PC-9 (cell line): ENCODE measurements around the gene WDR3. TPM values are rescaled to one million over a fixed set of nuclear protein-coding genes. Genes with fewer than 3 reads are reported as not detected.

ENCODE experiments used
- BruUV-seq: library from RNA; stranded (reverse); fragments of 400-500 nt; replicated peaks from 2 replicates; lab custom pipeline; 2021; lab: Mats Ljungman, UMichigan
- CTCF ChIA-PET: fragments of 300-600 bp; sonication (Branson Sonifier 250); formaldehyde crosslinking; loops from one replicate; lab custom pipeline; 2022; ENCODE audit warnings: antibody characterized with exemption; lab: Charles Lee
- POLR2A ChIA-PET: fragments of 300-600 bp; sonication (Branson Sonifier 250); formaldehyde crosslinking; loops from one replicate; lab custom pipeline; 2022; ENCODE audit warnings: antibody characterized with exemption; ENCODE audit not compliant: unreplicated experiment; lab: Charles Lee
- DNase-seq, 2 experiments: peaks; one replicate each; pipeline versions ENCODE4 v3.0.0 to v3.0.0-alpha.2; 2015 to 2022; ENCODE audit warnings: mixed read lengths in 1 of 2
- H2AFZ ChIP-seq: fragments of 200-600 bp; sonication (generic); 2 replicates; pipeline ENCODE4 v1.8.1; 2017; ENCODE audit warnings: antibody characterized with exemption
- H3F3A ChIP-seq: fragments of 200-600 bp; sonication (generic); 2 replicates; pipeline ENCODE4 v1.8.1; 2017; ENCODE audit warnings: antibody characterized with exemption, mild to moderate bottlenecking, low read depth; ENCODE audit not compliant: insufficient read depth
- H3K27ac ChIP-seq: fragments of 200-600 bp; sonication (generic); 2 replicates; pipeline ENCODE4 v1.6.1; 2016; ENCODE audit warnings: mixed run types
- H3K27me3 ChIP-seq: fragments of 200-600 bp; sonication (generic); 2 replicates; pipeline ENCODE4 v1.6.1; 2016; ENCODE audit warnings: low read depth, mixed run types; ENCODE audit not compliant: insufficient read depth
- H3K36me3 ChIP-seq: fragments of 200-600 bp; sonication (generic); 2 replicates; pipeline ENCODE4 v1.6.1; 2016; ENCODE audit warnings: low read depth, mixed run types
- H3K4me1 ChIP-seq: fragments of 200-600 bp; sonication (generic); replicated peaks from 2 replicates; pipeline ENCODE4 v1.6.1; 2016; ENCODE audit warnings: mixed run types; ENCODE audit not compliant: insufficient read depth
- H3K4me2 ChIP-seq: fragments of 200-600 bp; sonication (generic); 2 replicates; pipeline ENCODE4 v1.6.1; 2017; ENCODE audit warnings: mixed run types
- H3K4me3 ChIP-seq: fragments of 200-600 bp; sonication (generic); 2 replicates; pipeline ENCODE4 v1.6.1; 2016; ENCODE audit warnings: mixed run types
- H3K79me2 ChIP-seq: fragments of 200-600 bp; sonication (generic); 2 replicates; pipeline ENCODE4 v1.6.1; 2017; ENCODE audit warnings: low read depth, mixed run types
- H3K9me2 ChIP-seq: fragments of 200-600 bp; sonication (generic); 2 replicates; pipeline ENCODE4 v1.8.1; 2017; ENCODE audit warnings: mild to moderate bottlenecking; ENCODE audit not compliant: insufficient read depth
- H3K9me3 ChIP-seq: fragments of 200-600 bp; sonication (generic); 2 replicates; pipeline ENCODE4 v1.8.1; 2016; ENCODE audit warnings: low read depth; ENCODE audit not compliant: insufficient read depth
- H4K20me1 ChIP-seq: fragments of 200-600 bp; sonication (generic); 2 replicates; pipeline ENCODE4 v1.8.1; 2017; ENCODE audit not compliant: insufficient read depth
- CTCF ChIP-seq: fragments of 200-600 bp; sonication (generic); conservative IDR thresholded peaks from 2 replicates; pipeline ENCODE4 v1.6.1; 2017; ENCODE audit warnings: mixed run types, antibody characterized with exemption, mild to moderate bottlenecking, moderate library complexity
- EZH2 ChIP-seq: fragments of 200-600 bp; sonication (generic); IDR thresholded peaks from 2 replicates; pipeline ENCODE4 v1.8.0; 2017; ENCODE audit warnings: antibody characterized with exemption, low read depth
- intact Hi-C: fragments of 100-400 bp; cut with micrococcal nuclease; formaldehyde crosslinking; loops from one replicate; pipeline ENCODE4 v1.10.0; 2022; ENCODE audit not compliant: unreplicated experiment
- total RNA-seq: library from RNA; stranded (reverse); gene quantifications from 2 replicates; pipeline ENCODE4 v1.2.3, GENCODE V29; 2021

The WDR3 gene
- total RNA-seq, 1 experiment from 2014 or later = 38.3 TPM

- H3F3A ChIP-seq = peaks cover 11% of the 10 kb centered on the region; the same call in 1 of the 2 replicates
- TF ChIP-seq CTCF = no peak
- no peak for TF ChIP-seq EZH2
- intact Hi-C loops = no loop called here
- no peaks in the 10 kb centered on the region for H3K27me3 ChIP-seq
- no peak overlapping the region for H3K4me3 ChIP-seq
- DNase-seq = no peak
- no peak overlapping the region for H3K4me2 ChIP-seq
- no peaks in the 10 kb centered on the region for H3K9me2 ChIP-seq
- no peaks in the 10 kb centered on the region for H3K9me3 ChIP-seq
- BruUV-seq = no TSS peak
- no peaks in the 10 kb centered on the region for H4K20me1 ChIP-seq
- ChIA-PET CTCF (no interaction called here), POLR2A (no interaction called here)
- H2AFZ ChIP-seq = no peak overlapping the region
- no peaks in the 10 kb centered on the region for H3K79me2 ChIP-seq
- H3K27ac ChIP-seq = no peak overlapping the region
- H3K4me1 ChIP-seq = no peaks in the 10 kb centered on the region
- H3K36me3 ChIP-seq = peaks cover 36% of the 10 kb centered on the region
These were observed 29.7 kb upstream of the WDR3 start for GRCh38 chr1:117899801-117900200.

- ChIA-PET CTCF (no interaction called here), POLR2A (no interaction called here)
- H3K27me3 ChIP-seq = no peaks in the 10 kb centered on the region
- H2AFZ ChIP-seq = no peak overlapping the region
- no peak for TF ChIP-seq CTCF
- no peak for TF ChIP-seq EZH2
- no peaks in the 10 kb centered on the region for H3K79me2 ChIP-seq
- H3F3A ChIP-seq = no peaks in the 10 kb centered on the region
- H3K27ac ChIP-seq = no peak overlapping the region
- no TSS peak for BruUV-seq
- no peaks in the 10 kb centered on the region for H3K9me2 ChIP-seq
- H3K9me3 ChIP-seq = no peaks in the 10 kb centered on the region
- peaks cover 6% of the 10 kb centered on the region; the same call in 1 of the 2 replicates for H4K20me1 ChIP-seq
- DNase-seq = no peak
- H3K4me2 ChIP-seq = no peak overlapping the region
- H3K36me3 ChIP-seq = peaks cover 37% of the 10 kb centered on the region
- H3K4me1 ChIP-seq = no peaks in the 10 kb centered on the region
- intact Hi-C loops = no loop called here
- H3K4me3 ChIP-seq = no peak overlapping the region
These were observed 26.6 kb upstream of the WDR3 start for GRCh38 chr1:117902944-117903343.

DNA sequence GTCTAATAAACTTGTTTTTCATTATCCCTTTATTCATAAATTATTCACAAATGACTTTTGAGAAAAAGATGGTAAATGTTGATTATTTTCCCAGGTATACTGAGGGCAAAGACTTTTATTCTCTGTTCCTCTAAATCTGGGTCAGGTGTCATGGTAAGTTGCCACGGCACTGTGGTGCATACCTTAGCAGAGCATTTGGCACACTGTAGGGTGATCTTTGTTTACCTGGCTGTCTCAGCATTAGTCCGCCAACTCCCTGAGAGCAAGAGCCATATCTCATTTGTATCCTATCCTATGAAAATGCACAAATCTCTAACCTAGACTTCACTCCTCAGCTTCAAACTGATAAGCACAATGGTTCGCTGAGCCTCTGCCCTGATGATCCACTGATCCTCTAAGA is 25.1 kb upstream of the WDR3 start:
- TF ChIP-seq CTCF (no peak), EZH2 (no peak)
- H3K27me3 ChIP-seq = no peaks in the 10 kb centered on the region
- no peak for DNase-seq
- H3K4me1 ChIP-seq = no peaks in the 10 kb centered on the region
- BruUV-seq = no TSS peak
- H3K4me3 ChIP-seq = no peak overlapping the region
- POLR2A ChIA-PET = no interaction called here
- no peak overlapping the region for H3K27ac ChIP-seq
- peaks cover 6% of the 10 kb centered on the region; the same call in 1 of the 2 replicates for H4K20me1 ChIP-seq
- intact Hi-C loops = no loop called here
- no peak overlapping the region for H2AFZ ChIP-seq
- no peaks in the 10 kb centered on the region for H3K79me2 ChIP-seq
- no peaks in the 10 kb centered on the region for H3F3A ChIP-seq
- H3K36me3 ChIP-seq = peaks cover 42% of the 10 kb centered on the region
- H3K9me3 ChIP-seq = no peaks in the 10 kb centered on the region
- no peaks in the 10 kb centered on the region for H3K9me2 ChIP-seq
- H3K4me2 ChIP-seq = no peak overlapping the region
- CTCF ChIA-PET = no interaction called here
